Ovary (tissue), 3 donors: Measurements from ENCODE around the gene TJAP1.

Experiments
- EP300 ChIP-seq: sonication (generic); formaldehyde crosslinking; IDR thresholded peaks from one replicate; pipeline ENCODE4 v1.6.1; 2017; ENCODE audit warnings: antibody characterized with exemption
- POLR2A ChIP-seq: fragments of 450-650 bp; IDR thresholded peaks from one replicate; pipeline ENCODE4 v1.6.1; 2017; ENCODE audit warnings: antibody characterized with exemption, mild to moderate bottlenecking, moderate library complexity
- TF ChIP-seq, protein P1 (sequence below), 3 donors: fragments of 450-650 bp in 2 of 3; fragments of 200-600 bp in 1 of 3; IDR thresholded peaks; one replicate each; pipeline versions ENCODE4 v1.5.1 to v1.8.0; 2016 to 2022; ENCODE audit warnings: antibody characterized with exemption in 3 of 3, mild to moderate bottlenecking in 1 of 3
- donor health status: DM: no; HTN: no; CAD: no.

DNA sequence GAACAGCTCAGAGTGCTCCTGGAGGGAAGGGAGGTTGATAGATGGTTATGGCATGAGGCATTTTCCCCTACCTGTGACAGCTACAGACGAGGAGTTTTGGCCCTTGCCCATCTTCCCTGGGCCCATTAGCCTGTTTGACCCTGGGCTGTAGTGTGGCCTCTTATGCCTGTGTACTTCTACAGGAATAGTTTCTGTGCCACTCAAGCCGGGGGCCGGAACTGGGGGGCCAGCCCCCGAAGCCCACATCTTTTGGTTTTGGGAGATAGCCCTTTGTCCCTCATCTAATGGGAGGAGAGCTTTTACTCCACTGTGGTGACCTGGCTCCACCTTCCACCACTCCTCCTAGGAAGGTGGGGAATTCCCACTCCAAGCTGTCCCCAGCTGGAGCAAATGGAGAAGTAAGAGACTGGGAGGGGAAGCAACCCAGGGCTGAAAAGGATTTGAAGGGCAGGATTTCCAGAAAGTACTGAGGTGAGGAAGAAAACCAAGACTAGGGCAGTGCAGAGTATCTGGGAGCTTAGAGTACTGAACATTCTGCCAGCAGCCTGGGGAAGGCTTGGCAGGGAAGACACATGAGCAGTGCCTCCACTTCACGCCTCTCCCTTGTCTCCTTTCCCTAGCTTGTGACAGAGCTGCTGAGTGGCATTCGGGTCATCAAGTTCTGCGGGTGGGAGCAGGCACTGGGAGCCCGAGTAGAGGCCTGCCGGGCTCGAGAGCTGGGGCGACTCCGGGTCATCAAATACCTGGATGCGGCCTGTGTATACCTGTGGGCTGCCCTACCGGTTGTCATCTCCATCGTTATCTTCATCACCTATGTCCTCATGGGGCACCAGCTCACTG lies 43.1 kb upstream of the TJAP1 start:
- TF ChIP-seq, protein P1, sequence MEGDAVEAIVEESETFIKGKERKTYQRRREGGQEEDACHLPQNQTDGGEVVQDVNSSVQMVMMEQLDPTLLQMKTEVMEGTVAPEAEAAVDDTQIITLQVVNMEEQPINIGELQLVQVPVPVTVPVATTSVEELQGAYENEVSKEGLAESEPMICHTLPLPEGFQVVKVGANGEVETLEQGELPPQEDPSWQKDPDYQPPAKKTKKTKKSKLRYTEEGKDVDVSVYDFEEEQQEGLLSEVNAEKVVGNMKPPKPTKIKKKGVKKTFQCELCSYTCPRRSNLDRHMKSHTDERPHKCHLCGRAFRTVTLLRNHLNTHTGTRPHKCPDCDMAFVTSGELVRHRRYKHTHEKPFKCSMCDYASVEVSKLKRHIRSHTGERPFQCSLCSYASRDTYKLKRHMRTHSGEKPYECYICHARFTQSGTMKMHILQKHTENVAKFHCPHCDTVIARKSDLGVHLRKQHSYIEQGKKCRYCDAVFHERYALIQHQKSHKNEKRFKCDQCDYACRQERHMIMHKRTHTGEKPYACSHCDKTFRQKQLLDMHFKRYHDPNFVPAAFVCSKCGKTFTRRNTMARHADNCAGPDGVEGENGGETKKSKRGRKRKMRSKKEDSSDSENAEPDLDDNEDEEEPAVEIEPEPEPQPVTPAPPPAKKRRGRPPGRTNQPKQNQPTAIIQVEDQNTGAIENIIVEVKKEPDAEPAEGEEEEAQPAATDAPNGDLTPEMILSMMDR (IDR thresholded peaks at IDR 0.05), result no peak
- TF ChIP-seq POLR2A (no peak), EP300 (no peak)
